Retina (tissue), 1 donor: ENCODE results near the gene HRH3.

Experiments used
- DNase-seq: peaks from one replicate; pipeline ENCODE4 v3.0.0-alpha.2; 2016

HRH3 gene

GRCh38 chr20:62215020-62215990 lies 4.8 kb downstream of the HRH3 start:
- DNase-seq = no peak

- DNase-seq = peak; percentile 6
Measured at GRCh38 chr20:62214067-62214466, 6.0 kb downstream of the HRH3 start.

DNA sequence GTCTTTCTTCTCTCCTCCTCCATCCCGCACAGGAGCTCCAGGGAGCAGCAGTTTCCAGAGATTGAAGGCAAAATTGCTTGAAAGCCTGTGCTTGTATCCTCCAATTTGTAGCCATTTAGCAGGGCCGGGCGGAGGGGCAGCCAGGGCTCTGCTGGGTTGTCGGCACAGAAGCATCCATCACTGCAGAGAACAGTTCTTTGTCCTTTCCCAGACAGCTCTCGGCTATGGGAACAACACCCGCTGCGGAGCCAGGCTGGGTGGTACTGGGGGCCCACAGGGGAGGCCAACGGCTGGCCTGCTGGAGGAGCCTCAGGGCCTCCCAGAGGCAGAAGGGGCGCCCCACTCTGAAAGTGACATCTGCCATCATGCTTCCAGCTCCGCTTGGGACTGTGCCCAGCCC lies 7.8 kb downstream of the HRH3 start:
- DNase-seq = peak; percentile 72

GRCh38 chr20:62211769-62212288 lies 8.2 kb downstream of the HRH3 start:
- DNase-seq = no peak

GRCh38 chr20:62211216-62211615 lies 8.9 kb downstream of the HRH3 start:
- peak; percentile 9 for DNase-seq

DNA sequence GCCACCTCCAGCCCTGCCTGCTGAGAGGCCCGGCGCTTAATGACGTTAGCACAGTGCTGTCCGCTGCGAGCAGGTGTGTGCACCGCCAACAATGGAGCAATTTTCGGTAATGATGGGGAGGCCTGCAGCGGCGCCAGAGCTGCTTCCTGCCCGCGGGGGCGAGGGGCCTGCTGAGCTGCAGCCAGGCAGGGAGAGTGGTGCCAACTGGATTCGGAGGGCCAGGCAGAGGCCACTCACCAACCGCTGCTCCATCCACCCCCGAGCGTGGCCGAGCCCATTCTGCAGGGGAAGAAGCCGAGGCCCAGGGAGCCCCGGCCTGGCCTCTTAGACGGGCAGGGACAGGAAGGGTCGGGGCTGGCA lies 9.6 kb downstream of the HRH3 start:
- DNase-seq = peak; percentile 20

GRCh38 chr20:62209850-62210495 lies 10.1 kb downstream of the HRH3 start:
- no peak for DNase-seq

GRCh38 chr20:62208795-62209755 lies 11.0 kb downstream of the HRH3 start:
- no peak for DNase-seq

GRCh38 chr20:62208061-62208794 lies 11.8 kb downstream of the HRH3 start:
- peak; percentile 2 for DNase-seq

- DNase-seq = no peak
Measured at GRCh38 chr20:62206388-62206775, 13.7 kb downstream of the HRH3 start.

GRCh38 chr20:62205618-62206387 lies 14.3 kb downstream of the HRH3 start:
- peak; percentile 2 for DNase-seq

- DNase-seq = peak; percentile 44
Measured at GRCh38 chr20:62203378-62204030, 16.6 kb downstream of the HRH3 start.

DNA sequence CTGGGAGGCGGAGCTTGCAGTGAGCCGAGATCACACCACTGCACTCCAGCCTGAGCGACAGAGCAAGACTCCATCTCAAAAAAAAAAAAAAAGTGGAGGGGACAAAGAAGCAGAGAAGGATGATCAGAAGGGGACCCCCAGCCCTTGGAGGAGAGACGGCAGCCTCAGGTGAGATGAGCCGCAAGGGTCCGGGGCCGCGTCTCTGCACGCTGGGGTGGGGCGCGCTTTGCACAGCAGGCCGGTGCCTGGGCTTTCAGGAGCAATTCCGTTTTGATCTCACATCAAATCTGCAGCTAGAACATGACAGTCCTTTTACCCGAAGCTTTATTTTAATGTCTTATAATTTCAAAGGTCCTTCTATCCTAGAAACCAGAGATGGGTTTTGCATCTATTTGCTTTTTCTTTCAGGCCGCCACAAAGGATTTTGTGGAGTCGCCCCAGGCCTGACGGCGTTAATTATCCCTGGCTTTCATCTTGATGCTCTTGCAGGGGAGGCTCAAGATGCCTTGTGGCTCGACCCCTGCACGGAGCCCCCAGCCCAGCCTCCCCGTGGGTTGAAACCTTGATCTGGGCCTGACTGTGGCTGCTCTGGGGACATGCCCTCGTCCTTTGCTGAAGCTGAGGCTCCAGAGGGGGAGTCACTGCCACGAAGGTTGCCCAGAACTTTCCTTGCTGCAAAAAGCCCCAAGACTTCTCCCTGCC lies 17.3 kb downstream of the HRH3 start:
- DNase-seq = peak; percentile 69

- no peak for DNase-seq
Measured at GRCh38 chr20:62202083-62202395, 18.0 kb downstream of the HRH3 start.

DNA sequence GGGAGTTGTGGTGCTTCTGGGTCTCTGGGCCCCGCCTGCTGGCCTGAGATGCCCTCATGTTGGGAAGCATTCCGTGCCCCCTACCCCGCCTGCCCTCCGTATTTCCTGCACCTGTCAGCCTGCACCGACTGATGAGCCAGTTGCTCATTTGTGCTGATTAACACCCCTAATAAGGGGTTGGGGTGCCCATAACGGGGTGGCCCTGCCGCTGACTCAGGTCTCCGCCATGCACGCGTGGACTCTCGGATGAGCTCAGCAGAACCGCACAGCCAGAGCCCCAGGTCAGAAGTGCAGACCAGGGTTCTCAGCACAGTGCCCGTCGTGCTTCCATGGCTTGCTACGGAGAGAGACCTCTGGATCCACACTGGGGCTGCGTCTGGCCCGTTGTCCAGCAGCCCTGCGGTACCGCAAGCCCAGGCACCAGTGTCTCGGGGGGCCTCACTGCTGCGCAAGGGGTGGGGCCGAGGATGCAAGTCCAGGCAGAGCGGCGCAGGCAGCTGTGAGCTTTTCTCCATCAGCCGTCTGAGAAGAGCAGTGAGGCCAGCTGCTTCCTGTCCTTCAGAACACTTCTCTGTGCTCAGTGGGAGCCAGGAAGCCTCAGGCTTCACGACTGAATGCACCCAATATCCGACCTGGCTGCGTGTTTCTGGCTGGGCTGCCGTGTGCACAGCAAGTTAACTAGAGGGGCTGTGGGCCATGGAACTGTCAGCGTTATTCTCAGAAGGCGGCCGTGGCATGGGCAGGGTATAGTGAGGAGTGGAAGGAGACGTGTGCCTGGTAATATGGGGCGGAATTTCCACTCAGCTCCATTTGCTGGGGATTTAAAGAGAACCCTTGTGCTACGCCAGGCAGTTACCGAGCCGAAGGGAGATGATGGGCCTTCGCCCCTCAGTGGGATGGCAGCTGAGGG lies 18.6 kb downstream of the HRH3 start:
- peak; percentile 62 for DNase-seq

DNA sequence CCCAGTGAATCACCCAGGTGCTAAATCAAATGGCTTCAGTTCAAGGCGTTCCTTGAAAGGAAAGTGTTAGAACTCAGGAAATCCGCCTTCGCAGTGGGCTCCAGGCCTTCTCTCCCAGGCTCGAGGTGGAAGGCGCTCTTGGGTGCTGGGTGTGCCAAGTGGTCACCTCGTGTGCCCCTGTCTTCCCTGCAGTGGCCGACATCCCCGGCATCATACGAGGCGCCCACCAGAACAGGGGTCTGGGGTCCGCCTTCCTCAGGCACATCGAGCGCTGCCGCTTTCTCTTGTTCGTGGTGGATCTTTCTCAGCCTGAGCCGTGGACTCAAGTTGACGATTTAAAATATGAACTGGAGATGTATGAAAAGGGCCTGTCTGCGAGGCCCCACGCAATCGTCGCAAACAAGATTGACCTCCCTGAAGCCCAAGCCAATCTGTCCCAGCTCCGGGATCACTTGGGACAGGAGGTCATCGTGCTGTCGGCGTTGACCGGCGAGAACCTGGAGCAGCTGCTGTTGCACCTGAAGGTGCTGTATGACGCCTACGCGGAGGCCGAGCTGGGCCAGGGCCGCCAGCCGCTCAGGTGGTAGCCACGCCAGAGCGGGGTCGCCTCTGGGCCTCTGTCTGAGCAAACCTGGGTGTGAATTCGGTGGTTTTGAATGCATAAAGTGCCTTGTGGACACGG lies 19.4 kb downstream of the HRH3 start:
- DNase-seq = peak; percentile 2

DNA sequence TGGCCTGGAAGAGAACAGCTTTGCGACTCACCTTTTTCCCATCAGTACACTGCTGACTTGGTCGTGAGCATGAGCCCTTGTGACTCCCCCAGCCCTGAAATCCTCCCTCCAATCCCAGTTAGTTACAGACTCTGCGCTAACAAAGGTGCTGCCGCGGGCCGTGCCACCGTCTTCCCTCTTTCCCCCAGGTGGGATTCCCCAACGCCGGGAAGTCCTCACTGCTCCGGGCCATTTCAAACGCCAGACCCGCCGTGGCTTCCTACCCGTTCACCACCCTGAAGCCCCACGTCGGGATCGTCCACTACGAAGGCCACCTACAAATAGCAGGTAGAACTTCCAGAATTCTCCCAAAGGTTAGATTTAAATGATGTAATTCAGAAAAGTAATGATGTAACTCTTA lies 21.1 kb downstream of the HRH3 start:
- no peak for DNase-seq

- no peak for DNase-seq
Measured at GRCh38 chr20:62198496-62198895, 21.6 kb downstream of the HRH3 start.

GRCh38 chr20:62197801-62198200 lies 22.3 kb downstream of the HRH3 start:
- DNase-seq = no peak
